Measurements from ENCODE around the gene TAGAP. TPM values are rescaled to one million over a fixed set of nuclear protein-coding genes. Genes with fewer than 3 reads are reported as not detected.

Gene TAGAP
- total RNA-seq, 1 experiment from 2014 or later, result 0.30 TPM

DNA sequence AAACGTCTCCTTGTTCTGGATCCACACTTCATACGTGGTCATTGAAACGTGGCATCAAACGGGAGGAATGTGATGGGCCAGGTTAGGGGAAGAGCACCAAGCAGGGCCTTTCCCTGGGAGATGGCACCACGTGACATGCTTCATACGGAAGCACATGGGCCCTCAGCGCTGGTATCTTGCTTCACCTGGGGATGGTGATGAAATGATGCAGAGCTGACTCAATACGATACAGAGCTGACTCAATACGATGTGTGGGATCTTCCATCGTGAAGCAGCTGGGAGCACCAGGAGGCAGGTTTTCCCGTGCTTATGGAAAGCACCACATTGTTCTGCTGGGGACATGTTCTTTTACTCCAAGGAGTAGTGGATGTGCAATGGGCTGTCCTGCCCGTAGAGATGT is 22.5 kb upstream of the TAGAP start:
- ChIA-PET POLR2A (no interaction called here), RAD21 (ENCODE audit: low non-redundant PET in 1 of 2, low total read pairs in 2 of 2, uncharacterized antibody in 2 of 2, unreplicated experiment in 2 of 2) (no interaction called here), CTCF (no interaction called here)
- DNase-seq (ENCODE audit: low read depth, low spot score) (no peak), ATAC-seq (no peak)
- Histone ChIP-seq H3K27ac (ENCODE audit: low read depth, low read length) (no peak overlapping the region), H3K9ac (ENCODE audit: low read length) (no peak overlapping the region), H3K4me3 (replicated peaks in 1 of 2; ENCODE audit: low read depth in 1 of 2, low read length in 2 of 2) (no peak overlapping the region), H4K20me1 (ENCODE audit: insufficient read depth) (no peaks in the 10 kb centered on the region), H3K4me2 (ENCODE audit: low read length) (no peak overlapping the region), H2AFZ (ENCODE audit: low read depth, low read length, poor library complexity, severe bottlenecking) (no peak overlapping the region), H3K4me1 (ENCODE audit: control insufficient read depth in 1 of 2, insufficient read depth in 2 of 2, low read length in 2 of 2) (no peaks in the 10 kb centered on the region), H3K36me3 (ENCODE audit: control insufficient read depth in 1 of 2, insufficient read depth in 2 of 2, low read length in 2 of 2) (no peaks in the 10 kb centered on the region), H3K79me2 (ENCODE audit: insufficient read depth, low read length) (no peaks in the 10 kb centered on the region), H3K27me3 (ENCODE audit: insufficient read depth, low read length) (peaks cover 5% of the 10 kb centered on the region; the same call in 1 of the 2 replicates), H3K9me2 (ENCODE audit: insufficient read depth) (no peaks in the 10 kb centered on the region), H3K9me3 (ENCODE audit: control insufficient read depth in 1 of 2, insufficient read depth in 1 of 2, low read depth in 1 of 2, low read length in 2 of 2) (no peaks in the 10 kb centered on the region)
- TF ChIP-seq, protein P1, sequence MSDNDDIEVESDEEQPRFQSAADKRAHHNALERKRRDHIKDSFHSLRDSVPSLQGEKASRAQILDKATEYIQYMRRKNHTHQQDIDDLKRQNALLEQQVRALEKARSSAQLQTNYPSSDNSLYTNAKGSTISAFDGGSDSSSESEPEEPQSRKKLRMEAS (IDR thresholded peaks at IDR 0.05), result no peak
- TF ChIP-seq SRF (IDR thresholded peaks at IDR 0.05; ENCODE audit: low read depth) (no peak), CEBPB (IDR thresholded peaks at IDR 0.05; ENCODE audit: low read depth) (no peak), ELF1 (IDR thresholded peaks at IDR 0.05; ENCODE audit: borderline replicate concordance, low read depth) (no peak), EZH2phosphoT487 (IDR thresholded peaks at IDR 0.05; ENCODE audit: borderline replicate concordance) (no peak), ZFX (IDR thresholded peaks at IDR 0.05) (no peak), POLR2AphosphoS5 (IDR thresholded peaks at IDR 0.05; ENCODE audit: low read depth, low read length) (no peak), FOSL1 (IDR thresholded peaks at IDR 0.05; ENCODE audit: low read depth) (no peak), SIN3A (IDR thresholded peaks at IDR 0.05; ENCODE audit: low read depth) (no peak), YY1 (IDR thresholded peaks at IDR 0.05; ENCODE audit: extremely low read depth, insufficient replicate concordance, low read depth, low read length) (no peak), TCF7L2 (IDR thresholded peaks at IDR 0.05; ENCODE audit: borderline replicate concordance, extremely low read depth, insufficient read depth, insufficient read length) (no peak)
- TF ChIP-seq, protein P2, sequence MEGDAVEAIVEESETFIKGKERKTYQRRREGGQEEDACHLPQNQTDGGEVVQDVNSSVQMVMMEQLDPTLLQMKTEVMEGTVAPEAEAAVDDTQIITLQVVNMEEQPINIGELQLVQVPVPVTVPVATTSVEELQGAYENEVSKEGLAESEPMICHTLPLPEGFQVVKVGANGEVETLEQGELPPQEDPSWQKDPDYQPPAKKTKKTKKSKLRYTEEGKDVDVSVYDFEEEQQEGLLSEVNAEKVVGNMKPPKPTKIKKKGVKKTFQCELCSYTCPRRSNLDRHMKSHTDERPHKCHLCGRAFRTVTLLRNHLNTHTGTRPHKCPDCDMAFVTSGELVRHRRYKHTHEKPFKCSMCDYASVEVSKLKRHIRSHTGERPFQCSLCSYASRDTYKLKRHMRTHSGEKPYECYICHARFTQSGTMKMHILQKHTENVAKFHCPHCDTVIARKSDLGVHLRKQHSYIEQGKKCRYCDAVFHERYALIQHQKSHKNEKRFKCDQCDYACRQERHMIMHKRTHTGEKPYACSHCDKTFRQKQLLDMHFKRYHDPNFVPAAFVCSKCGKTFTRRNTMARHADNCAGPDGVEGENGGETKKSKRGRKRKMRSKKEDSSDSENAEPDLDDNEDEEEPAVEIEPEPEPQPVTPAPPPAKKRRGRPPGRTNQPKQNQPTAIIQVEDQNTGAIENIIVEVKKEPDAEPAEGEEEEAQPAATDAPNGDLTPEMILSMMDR (IDR thresholded peaks at IDR 0.05 in 2 of 3, conservative IDR thresholded peaks at IDR 0.05 in 1 of 3; ENCODE audit: borderline replicate concordance in 1 of 3, insufficient read depth in 1 of 3, low read depth in 2 of 3, low read length in 2 of 3), result no peak
- BruUV-seq (replicated peaks), result no TSS peak
- intact Hi-C loops (cut with micrococcal nuclease), result no loop called here

Measured in HCT116 (cell line).